Heart left ventricle (tissue), 16 donors: ENCODE measurements around the gene SRPRB. TPM values are rescaled to one million over a fixed set of nuclear protein-coding genes. Genes with fewer than 3 reads are reported as not detected.
"Not testable (repeated sequence)": the region's sequence is repeated elsewhere in the genome, so short reads cannot be mapped to it uniquely, and the experiment has no call there.

Experiments used
- ATAC-seq, 4 donors: fragments of 200-7000 bp; cut with Tn5 transposase; one replicate each; pipeline ENCODE4 v1.9.1; 2020 to 2022; ENCODE audit warnings: moderate library complexity in 4 of 4, mild to moderate bottlenecking in 3 of 4, moderate number of reproducible peaks in 1 of 4
- DNase-seq, 5 donors: peaks; one replicate each; pipeline ENCODE4 v3.0.0-alpha.2; 2020
- H3K27ac ChIP-seq, 12 donors: fragments of 200-600 bp; sonication (generic) in 4 of 12; one replicate each; pipeline versions ENCODE4 v1.5.0 to v1.8.0; 2016 to 2022; ENCODE audit warnings: mild to moderate bottlenecking in 2 of 12
- H3K27me3 ChIP-seq, 9 donors: fragments of 200-600 bp; sonication (generic) in 2 of 9; one replicate each; pipeline versions ENCODE4 v1.5.1 to v1.8.0; 2016 to 2022; ENCODE audit warnings: mild to moderate bottlenecking in 3 of 9
- H3K36me3 ChIP-seq, 9 donors: fragments of 200-600 bp; sonication (generic) in 2 of 9; one replicate each; pipeline versions ENCODE4 v1.5.0 to v1.8.0; 2018 to 2022; ENCODE audit warnings: mild to moderate bottlenecking in 2 of 9
- H3K4me1 ChIP-seq, 12 donors: fragments of 200-600 bp; sonication (generic) in 4 of 12; one replicate each; pipeline versions ENCODE4 v1.5.0 to v1.8.0; 2016 to 2022; ENCODE audit warnings: mild to moderate bottlenecking in 3 of 12
- H3K4me3 ChIP-seq, 12 donors: fragments of 200-600 bp; sonication (generic) in 4 of 12; one replicate each; pipeline versions ENCODE4 v1.5.0 to v1.8.0; 2017 to 2022; ENCODE audit warnings: mild to moderate bottlenecking in 9 of 12, moderate library complexity in 4 of 12
- H3K9me3 ChIP-seq, 12 donors: fragments of 200-600 bp; sonication (generic) in 4 of 12; one replicate each; pipeline versions ENCODE4 v1.5.0 to v1.8.0; 2016 to 2022; ENCODE audit warnings: mild to moderate bottlenecking in 1 of 12
- CTCF ChIP-seq, 12 donors: fragments of 200-600 bp; sonication (generic) in 4 of 12; IDR thresholded peaks; one replicate each; pipeline versions ENCODE4 v1.5.0 to v1.8.0; 2018 to 2022; ENCODE audit warnings: antibody characterized with exemption in 12 of 12, mild to moderate bottlenecking in 5 of 12
- POLR2A ChIP-seq, 2 donors: fragments of 450-650 bp; IDR thresholded peaks; one replicate each; pipeline ENCODE4 v1.6.1; 2017; ENCODE audit warnings: antibody characterized with exemption in 2 of 2, mild to moderate bottlenecking in 2 of 2, moderate library complexity in 2 of 2
- WGBS, 4 donors: extraction: QIAGEN DNeasy Blood & Tissue Kit in 2 of 4; methylation state at CpG; one replicate each; pipeline versions ENCODE4 v1.1.5 to v1.1.7; 2013 to 2018; 5-methylcytosine and 5-hydroxymethylcytosine counted together
- intact Hi-C, 10 donors: fragments of 100-400 bp; cut with DNase I; formaldehyde crosslinking; loops; one replicate each; pipeline versions ENCODE4 v1.11.1 to v1.14.2; 2022
- polyA plus RNA-seq, 2 donors: library from polyadenylated mRNA; stranded (reverse); fragments of 200-250 nt; gene quantifications; one replicate each; pipeline ENCODE4 v1.2.3, GENCODE V29; 2013
- total RNA-seq, 9 donors: library from RNA; depleted of rRNA in 2 of 9; stranded (reverse); fragments of >200 nt in 2 of 9; fragmentation: NEBNext Ultra II Directional in 3 of 9; extraction: Animal tissue kit (Norgen Biotek cat#: 25700) in 3 of 9; gene quantifications; one replicate each; pipeline versions ENCODE4 v1.1.0 to v1.2.4, GENCODE V29; 2016 to 2023
- donor health status: ischemic (EF 13 %, LVEDD 7.1; RV severe dilation, severe dysfunction).
- donor health status: healthy with polysubstance abuse.
- donor health status: DM: no; HTN: yes; CAD: no.
- donor health status: DM: no; HTN: no; CAD: no.
- donor health status: ischemic (EF 25% LVEDD 6.9; RV normal size, moderate dysfunction).
- donor health status: ischemic (EF 25% LVEDD 5.7; RV mildly dilated, moderate dysfunction).
- donor health status: healthy.
- donor health status: DM: yes; HTN: yes; CAD: no.
- donor health status: ischemic (EF 35%, LVEDD 5.7; RV mildly dilated, moderate dysfunction).
- donor health status: nonischemic (EF 11% LVEDD 7.7; RV severe dilation, severe dysfunction).
- donor health status: DM: yes; HTN: yes; CAD: no.
- donor health status: PGD.
- donor health status: ischemic (EF 29% LVEDD 5.4; RV normal size, mild dysfunction).
- donor health status: nonischemic (EF 23%, LVEDD 6.1; RV moderate dilation, normal function).

The SRPRB gene
- total and polyA plus RNA-seq, 11 donors: 13.3 to 55.0 (median 24.9) TPM

- Histone ChIP-seq H3K27ac (no peak overlapping the region), H3K4me1 (no peaks in the 10 kb centered on the region), H3K4me3 (no peak overlapping the region), H3K9me3 (no peaks in the 10 kb centered on the region), H3K27me3 (peaks cover 0 to 7% (median 0%) of the 10 kb centered on the region in 9 donors), H3K36me3 (no peaks in the 10 kb centered on the region)
- ATAC-seq: no peak
- WGBS, 4 donors: 93 to 96% (median 95%) methylated on average over 7 of the region's 7 CpGs
- no peak for DNase-seq
- intact Hi-C loops: no loop called here
- no peak for TF ChIP-seq POLR2A (IDR thresholded peaks at IDR 0.05)
- TF ChIP-seq CTCF (IDR thresholded peaks at IDR 0.05): no peak
These were observed 28.7 kb upstream of the SRPRB start for GRCh38 chr3:133776794-133777438.

- DNase-seq (no peak), ATAC-seq (no peak)
- Histone ChIP-seq H3K4me1 (no peaks in the 10 kb centered on the region), H3K9me3 (no peaks in the 10 kb centered on the region), H3K36me3 (no peaks in the 10 kb centered on the region), H3K27ac (no peak overlapping the region), H3K4me3 (no peak overlapping the region), H3K27me3 (peaks cover 0 to 13% (median 0%) of the 10 kb centered on the region in 9 donors)
- no peak for TF ChIP-seq CTCF (IDR thresholded peaks at IDR 0.05)
- WGBS, 4 donors: 75 to 84% (median 80%) methylated on average over 8 of the region's 8 CpGs
- intact Hi-C loops: no loop called here
These were observed 27.6 kb upstream of the SRPRB start for GRCh38 chr3:133777807-133778568.

- Histone ChIP-seq H3K4me3 (no peak overlapping the region), H3K36me3 (no peaks in the 10 kb centered on the region), H3K27me3 (peaks cover 0 to 19% (median 3%) of the 10 kb centered on the region in 9 donors), H3K4me1 (no peaks in the 10 kb centered on the region), H3K27ac (no peak overlapping the region), H3K9me3 (no peaks in the 10 kb centered on the region)
- intact Hi-C loops: no loop called here
- ATAC-seq: no peak
- 45 to 61% (median 57%) methylated on average over 4 of the region's 4 CpGs for WGBS, 4 donors
- DNase-seq: no peak
- TF ChIP-seq CTCF (IDR thresholded peaks at IDR 0.05) (no peak), POLR2A (IDR thresholded peaks at IDR 0.05) (no peak)
These were observed 25.9 kb upstream of the SRPRB start for GRCh38 chr3:133779626-133780203.

GRCh38 chr3:133780756-133781155 is 24.9 kb upstream of the SRPRB start:
- H3K9me3 ChIP-seq, intact Hi-C loops, H3K27ac ChIP-seq, ATAC-seq, H3K36me3 ChIP-seq, H3K4me1 ChIP-seq, H3K4me3 ChIP-seq, DNase-seq: not testable (repeated sequence)
- 84 to 95% (median 89%) methylated on average over 6 of the region's 6 CpGs for WGBS, 4 donors
- H3K27me3 ChIP-seq: peaks cover 0 to 19% (median 3%) of the 10 kb centered on the region in 9 donors
